Gastroesophageal sphincter (tissue), 4 donors: Measurements from ENCODE around the gene PREX1. TPM values are rescaled to one million over a fixed set of nuclear protein-coding genes. Genes with fewer than 3 reads are reported as not detected.

Experiments
- ATAC-seq: fragments of 150-250 bp; one replicate; pipeline ENCODE4 v1.9.1; 2016; ENCODE audit warnings: mild to moderate bottlenecking, moderate library complexity
- H3K27ac ChIP-seq, 4 donors: fragments of 200-600 bp; sonication (generic) in 3 of 4; 1 replicate in 3 of 4; 2 replicates in 1 of 4; pipeline ENCODE4 v1.5.1; 2016 to 2019
- H3K27me3 ChIP-seq: fragments of 200-600 bp; sonication (generic); one replicate; pipeline ENCODE4 v1.5.1; 2019
- H3K36me3 ChIP-seq, 2 donors: fragments of 200-600 bp; sonication (generic); one replicate each; pipeline ENCODE4 v1.5.1; 2019; ENCODE audit warnings: control low read depth in 1 of 2
- H3K4me1 ChIP-seq, 3 donors: fragments of 200-600 bp; sonication (generic); 1 replicate in 2 of 3; 2 replicates in 1 of 3; pipeline ENCODE4 v1.5.1; 2016 to 2019; ENCODE audit warnings: control low read depth in 2 of 3
- H3K4me3 ChIP-seq, 2 donors: fragments of 200-600 bp; sonication (generic); one replicate each; pipeline ENCODE4 v1.5.1; 2019; ENCODE audit warnings: mild to moderate bottlenecking in 1 of 2, moderate library complexity in 1 of 2
- H3K9me3 ChIP-seq, 3 donors: fragments of 200-600 bp; sonication (generic); one replicate each; pipeline ENCODE4 v1.5.1; 2017 to 2019; ENCODE audit warnings: control low read depth in 2 of 3
- CTCF ChIP-seq, 4 experiments: fragments of 200-600 bp in 2 of 4; fragments of 450-650 bp in 2 of 4; sonication (generic) in 1 of 4; IDR thresholded peaks; one replicate each; pipeline ENCODE4 v1.5.1; 2017 to 2019; ENCODE audit warnings: antibody characterized with exemption in 4 of 4, mild to moderate bottlenecking in 2 of 4, moderate library complexity in 2 of 4
- EP300 ChIP-seq: sonication (generic); formaldehyde crosslinking; IDR thresholded peaks from one replicate; pipeline ENCODE4 v1.6.1; 2017; ENCODE audit warnings: antibody characterized with exemption, mild to moderate bottlenecking
- POLR2A ChIP-seq, 2 donors: fragments of 450-650 bp; IDR thresholded peaks; one replicate each; pipeline ENCODE4 v1.6.1; 2017; ENCODE audit warnings: antibody characterized with exemption in 2 of 2, mild to moderate bottlenecking in 2 of 2, moderate library complexity in 1 of 2
- POLR2AphosphoS5 ChIP-seq: sonication (generic); formaldehyde crosslinking; IDR thresholded peaks from one replicate; pipeline ENCODE4 v1.6.1; 2017; ENCODE audit warnings: antibody characterized with exemption
- WGBS, 2 donors: methylation state at CpG; one replicate each; pipeline ENCODE4 v1.1.5; 2018; ENCODE audit warnings: low coverage in 1 of 2; 5-methylcytosine and 5-hydroxymethylcytosine counted together
- total RNA-seq, 4 donors: library from RNA; depleted of rRNA; stranded (reverse); fragments of >200 nt; gene quantifications; one replicate each; pipeline ENCODE4 v1.1.0, GENCODE V29; 2016

Gene PREX1
- total RNA-seq, 4 donors from 2014 or later = 16.3 to 35.7 (median 20.0) TPM

GRCh38 chr20:48772183-48772976 lies 55.4 kb downstream of the PREX1 start:
- Histone ChIP-seq H3K27ac (no peak overlapping the region), H3K4me1 (peaks cover 0 to 35% (median 7%) of the 10 kb centered on the region in 3 donors), H3K36me3 (no peaks in the 10 kb centered on the region), H3K9me3 (no peaks in the 10 kb centered on the region), H3K4me3 (no peak overlapping the region), H3K27me3 (peaks cover 8% of the 10 kb centered on the region)
- TF ChIP-seq POLR2A (IDR thresholded peaks at IDR 0.05) (no peak), CTCF (IDR thresholded peaks at IDR 0.05) (no peak), EP300 (no peak), POLR2AphosphoS5 (no peak)
- ATAC-seq = peak; percentile 53
- WGBS, 2 donors = 79 to 91% methylated on average over 6 to 15 of the region's 17 CpGs

- Histone ChIP-seq H3K27me3 (peaks cover 8% of the 10 kb centered on the region), H3K9me3 (no peaks in the 10 kb centered on the region), H3K27ac (no peak overlapping the region), H3K36me3 (no peaks in the 10 kb centered on the region), H3K4me3 (no peak overlapping the region), H3K4me1 (peaks cover 0 to 26% (median 2%) of the 10 kb centered on the region in 3 donors)
- no peak for ATAC-seq
- TF ChIP-seq POLR2AphosphoS5 = no peak
- TF ChIP-seq CTCF (IDR thresholded peaks at IDR 0.05) = no peak
- TF ChIP-seq POLR2A (IDR thresholded peaks at IDR 0.05) = no peak
- no peak for TF ChIP-seq EP300
- 39 to 80% methylated on average over 1 to 5 of the region's 10 CpGs for WGBS, 2 donors
These were observed 56.3 kb downstream of the PREX1 start for GRCh38 chr20:48771542-48771941.

GRCh38 chr20:48770700-48771442 lies 56.9 kb downstream of the PREX1 start:
- WGBS, 2 donors = 65 to 67% methylated on average over 3 to 6 of the region's 9 CpGs
- no peaks in the 10 kb centered on the region for H3K36me3 ChIP-seq
- H3K27me3 ChIP-seq = peaks cover 8% of the 10 kb centered on the region
- ATAC-seq = no peak
- no peaks in the 10 kb centered on the region for H3K9me3 ChIP-seq
- H3K27ac ChIP-seq = no peak overlapping the region
- TF ChIP-seq POLR2AphosphoS5 (no peak), CTCF (IDR thresholded peaks at IDR 0.05) (no peak), POLR2A (IDR thresholded peaks at IDR 0.05) (no peak), EP300 (no peak)
- H3K4me1 ChIP-seq = peaks cover 0 to 23% (median 0%) of the 10 kb centered on the region in 3 donors
- no peak overlapping the region for H3K4me3 ChIP-seq

GRCh38 chr20:48769069-48769983 lies 58.5 kb downstream of the PREX1 start:
- H3K9me3 ChIP-seq = no peaks in the 10 kb centered on the region
- no peak for ATAC-seq
- WGBS, 2 donors = 64 to 74% methylated on average over 11 to 13 of the region's 21 CpGs

More at GRCh38 chr20:48769069-48769983, 58.5 kb downstream of the PREX1 start:
- peaks cover 0 to 16% (median 0%) of the 10 kb centered on the region in 3 donors for H3K4me1 ChIP-seq
- H3K4me3 ChIP-seq = no peak overlapping the region
- H3K27me3 ChIP-seq = peaks cover 8% of the 10 kb centered on the region
- no peak overlapping the region for H3K27ac ChIP-seq
- TF ChIP-seq POLR2A (IDR thresholded peaks at IDR 0.05) (no peak), EP300 (no peak), CTCF (IDR thresholded peaks at IDR 0.05) (no peak)
- no peaks in the 10 kb centered on the region for H3K36me3 ChIP-seq
